ENCODE measurements around the gene EIF3M. TPM values are rescaled to one million over a fixed set of nuclear protein-coding genes. Genes with fewer than 3 reads are reported as not detected.
A peak's percentile ranks its signal among the peaks of the same experiment; 100 is the strongest.

The EIF3M gene
- 992 and 1,304 TPM in 2 replicates for total RNA-seq (2014; rRNA removed; shearing (Covaris generic))

- peak; percentile 98 for DNase-seq (ENCODE audit: low spot score)
These were observed at the start of gene EIF3M for GRCh38 chr11:32583459-32584271. TSS of gene EIF3M (plus strand) at chr11:32583831. CDS start at chr11:32583888, 57 bp downstream.

GRCh38 chr11:32538804-32539203 is 44.8 kb upstream of the EIF3M start:
- DNase-seq (ENCODE audit: low spot score): no peak

- DNase-seq (ENCODE audit: low spot score): no peak
These were observed 33.9 kb upstream of the EIF3M start for GRCh38 chr11:32549611-32550187.

GRCh38 chr11:32550207-32550606 is 33.4 kb upstream of the EIF3M start:
- DNase-seq (ENCODE audit: low spot score): no peak

- DNase-seq (ENCODE audit: low spot score): no peak
These were observed 28.5 kb upstream of the EIF3M start for GRCh38 chr11:32555091-32555490.

GRCh38 chr11:32555895-32556294 is 27.7 kb upstream of the EIF3M start:
- DNase-seq (ENCODE audit: low spot score): no peak

GRCh38 chr11:32561835-32562234 is 21.8 kb upstream of the EIF3M start:
- DNase-seq (ENCODE audit: low spot score): no peak

GRCh38 chr11:32562839-32563599 is 20.6 kb upstream of the EIF3M start:
- DNase-seq (ENCODE audit: low spot score): no peak

- no peak for DNase-seq (ENCODE audit: low spot score)
These were observed 20.1 kb upstream of the EIF3M start for GRCh38 chr11:32563600-32563959.

- DNase-seq (ENCODE audit: low spot score): no peak
These were observed 17.1 kb upstream of the EIF3M start for GRCh38 chr11:32566517-32566916.

GRCh38 chr11:32567154-32567553 is 16.5 kb upstream of the EIF3M start:
- no peak for DNase-seq (ENCODE audit: low spot score)

- DNase-seq (ENCODE audit: low spot score): no peak
These were observed 14.2 kb upstream of the EIF3M start for GRCh38 chr11:32569313-32569881.

- no peak for DNase-seq (ENCODE audit: low spot score)
These were observed 12.6 kb upstream of the EIF3M start for GRCh38 chr11:32571039-32571438.

GRCh38 chr11:32573228-32573627 is 10.4 kb upstream of the EIF3M start:
- no peak for DNase-seq (ENCODE audit: low spot score)

GRCh38 chr11:32574421-32574820 is 9.2 kb upstream of the EIF3M start:
- DNase-seq (ENCODE audit: low spot score): no peak

GRCh38 chr11:32575070-32575469 is 8.6 kb upstream of the EIF3M start:
- DNase-seq (ENCODE audit: low spot score): no peak

- no peak for DNase-seq (ENCODE audit: low spot score)
These were observed 7.2 kb upstream of the EIF3M start for GRCh38 chr11:32576456-32576855.

GRCh38 chr11:32580967-32581366 is 2.7 kb upstream of the EIF3M start:
- DNase-seq (ENCODE audit: low spot score): no peak

GRCh38 chr11:32581556-32581955 is 2.1 kb upstream of the EIF3M start:
- no peak for DNase-seq (ENCODE audit: low spot score)

- DNase-seq (ENCODE audit: low spot score): no peak
These were observed 1.3 kb downstream of the EIF3M start for GRCh38 chr11:32584921-32585320.

- DNase-seq (ENCODE audit: low spot score): peak; percentile 30
These were observed 3.1 kb downstream of the EIF3M start for GRCh38 chr11:32586576-32587190.

GRCh38 chr11:32594272-32594671 is 10.6 kb downstream of the EIF3M start:
- DNase-seq (ENCODE audit: low spot score): no peak

Data from H4 (cell line).